ENCODE measurements around the gene CDCA3.

DNA sequence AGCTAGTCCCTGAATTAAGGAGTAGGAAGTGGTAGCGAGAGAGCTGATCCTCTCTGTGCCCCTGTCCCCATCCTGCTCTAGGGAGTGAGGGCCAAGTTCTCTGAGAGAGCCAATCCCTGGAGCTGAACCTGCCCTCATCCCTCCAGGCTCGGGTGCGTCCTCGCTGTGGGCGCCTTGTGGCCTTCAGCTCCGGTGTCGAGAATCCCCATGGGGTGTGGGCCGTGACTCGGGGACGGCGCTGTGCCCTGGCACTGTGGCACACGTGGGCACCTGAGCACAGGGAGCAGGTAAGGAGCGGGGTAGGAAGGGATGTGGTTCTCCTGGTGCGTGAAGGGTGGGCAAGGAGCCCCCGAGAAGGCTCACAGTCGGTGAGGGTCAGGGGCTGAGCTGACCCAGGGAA lies 12.2 kb downstream of the CDCA3 start:
- TF ChIP-seq, protein P1, sequence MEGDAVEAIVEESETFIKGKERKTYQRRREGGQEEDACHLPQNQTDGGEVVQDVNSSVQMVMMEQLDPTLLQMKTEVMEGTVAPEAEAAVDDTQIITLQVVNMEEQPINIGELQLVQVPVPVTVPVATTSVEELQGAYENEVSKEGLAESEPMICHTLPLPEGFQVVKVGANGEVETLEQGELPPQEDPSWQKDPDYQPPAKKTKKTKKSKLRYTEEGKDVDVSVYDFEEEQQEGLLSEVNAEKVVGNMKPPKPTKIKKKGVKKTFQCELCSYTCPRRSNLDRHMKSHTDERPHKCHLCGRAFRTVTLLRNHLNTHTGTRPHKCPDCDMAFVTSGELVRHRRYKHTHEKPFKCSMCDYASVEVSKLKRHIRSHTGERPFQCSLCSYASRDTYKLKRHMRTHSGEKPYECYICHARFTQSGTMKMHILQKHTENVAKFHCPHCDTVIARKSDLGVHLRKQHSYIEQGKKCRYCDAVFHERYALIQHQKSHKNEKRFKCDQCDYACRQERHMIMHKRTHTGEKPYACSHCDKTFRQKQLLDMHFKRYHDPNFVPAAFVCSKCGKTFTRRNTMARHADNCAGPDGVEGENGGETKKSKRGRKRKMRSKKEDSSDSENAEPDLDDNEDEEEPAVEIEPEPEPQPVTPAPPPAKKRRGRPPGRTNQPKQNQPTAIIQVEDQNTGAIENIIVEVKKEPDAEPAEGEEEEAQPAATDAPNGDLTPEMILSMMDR (IDR thresholded peaks at IDR 0.05): no peak
- TF ChIP-seq POLR2A (IDR thresholded peaks at IDR 0.05): no peak

All from esophagus squamous epithelium (tissue), 4 donors.